ENCODE results near the gene ZNF608.

DNA sequence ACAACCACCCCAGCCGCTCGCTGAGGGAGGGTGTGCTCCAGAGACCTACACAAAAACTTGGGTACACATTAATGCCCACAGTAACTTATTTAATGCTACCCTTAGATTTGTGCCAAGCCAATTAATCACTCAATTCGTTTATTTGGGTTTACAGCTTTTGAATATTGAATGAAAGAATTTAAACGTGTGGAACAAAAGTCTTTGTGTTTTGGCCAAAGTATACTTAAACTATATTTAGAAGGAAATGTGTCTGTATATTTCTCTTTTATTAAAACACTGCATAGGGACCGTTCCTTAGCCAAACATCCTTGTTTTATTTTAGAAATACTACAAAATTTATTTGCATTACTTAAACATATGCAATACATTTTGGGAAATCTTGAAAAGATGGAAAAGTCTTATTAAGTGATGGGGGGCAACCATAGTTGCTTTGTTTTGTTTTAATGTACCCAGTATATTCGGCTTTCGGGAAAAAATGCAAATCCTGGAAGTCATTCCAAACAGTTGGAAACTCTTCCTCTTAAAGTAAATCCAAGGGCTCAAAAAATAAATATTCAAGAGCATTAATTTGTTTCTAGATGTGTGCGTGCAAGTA lies 11.8 kb downstream of the ZNF608 start:
- TF ChIP-seq, protein P1, sequence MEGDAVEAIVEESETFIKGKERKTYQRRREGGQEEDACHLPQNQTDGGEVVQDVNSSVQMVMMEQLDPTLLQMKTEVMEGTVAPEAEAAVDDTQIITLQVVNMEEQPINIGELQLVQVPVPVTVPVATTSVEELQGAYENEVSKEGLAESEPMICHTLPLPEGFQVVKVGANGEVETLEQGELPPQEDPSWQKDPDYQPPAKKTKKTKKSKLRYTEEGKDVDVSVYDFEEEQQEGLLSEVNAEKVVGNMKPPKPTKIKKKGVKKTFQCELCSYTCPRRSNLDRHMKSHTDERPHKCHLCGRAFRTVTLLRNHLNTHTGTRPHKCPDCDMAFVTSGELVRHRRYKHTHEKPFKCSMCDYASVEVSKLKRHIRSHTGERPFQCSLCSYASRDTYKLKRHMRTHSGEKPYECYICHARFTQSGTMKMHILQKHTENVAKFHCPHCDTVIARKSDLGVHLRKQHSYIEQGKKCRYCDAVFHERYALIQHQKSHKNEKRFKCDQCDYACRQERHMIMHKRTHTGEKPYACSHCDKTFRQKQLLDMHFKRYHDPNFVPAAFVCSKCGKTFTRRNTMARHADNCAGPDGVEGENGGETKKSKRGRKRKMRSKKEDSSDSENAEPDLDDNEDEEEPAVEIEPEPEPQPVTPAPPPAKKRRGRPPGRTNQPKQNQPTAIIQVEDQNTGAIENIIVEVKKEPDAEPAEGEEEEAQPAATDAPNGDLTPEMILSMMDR (IDR thresholded peaks at IDR 0.05), result no peak
- no peak for TF ChIP-seq POLR2A (IDR thresholded peaks at IDR 0.05)
- TF ChIP-seq POLR2AphosphoS5 (IDR thresholded peaks at IDR 0.05), result no peak
